ENCODE data around the gene GPATCH8.
"Not testable (repeated sequence)": the region's sequence is repeated elsewhere in the genome, so short reads cannot be mapped to it uniquely, and the experiment has no call there.

The GPATCH8 gene

GRCh38 chr17:44397479-44398440 lies 105.4 kb downstream of the GPATCH8 start:
- DNase-seq (ENCODE audit: low read depth in 2 of 2): no peak

- no peak for DNase-seq (ENCODE audit: low read depth in 2 of 2)
These were observed 106.3 kb downstream of the GPATCH8 start for GRCh38 chr17:44396946-44397345.

- no peak for DNase-seq (ENCODE audit: low read depth in 2 of 2)
These were observed 108.4 kb downstream of the GPATCH8 start for GRCh38 chr17:44394833-44395232.

- DNase-seq (ENCODE audit: low read depth in 2 of 2): not testable (repeated sequence)
These were observed 109.1 kb downstream of the GPATCH8 start for GRCh38 chr17:44394112-44394511.

GRCh38 chr17:44390250-44390870 lies 112.8 kb downstream of the GPATCH8 start:
- no peak for DNase-seq (ENCODE audit: low read depth in 2 of 2)

GRCh38 chr17:44389723-44390202 lies 113.4 kb downstream of the GPATCH8 start:
- DNase-seq (ENCODE audit: low read depth in 2 of 2): no peak

GRCh38 chr17:44389281-44389680 lies 113.9 kb downstream of the GPATCH8 start, which contains the start of gene ITGA2B:
Gene ITGA2B, minus strand, starts transcription at chr17:44389649. Its CDS starts 176 bp downstream, at chr17:44389473.
- no peak for DNase-seq (ENCODE audit: low read depth in 2 of 2)

GRCh38 chr17:44387804-44388203 lies 115.4 kb downstream of the GPATCH8 start:
- no peak for DNase-seq (ENCODE audit: low read depth in 2 of 2)

GRCh38 chr17:44386182-44386525 lies 117.1 kb downstream of the GPATCH8 start:
- DNase-seq (ENCODE audit: low read depth in 2 of 2): no peak

GRCh38 chr17:44385287-44386181 lies 117.7 kb downstream of the GPATCH8 start:
- DNase-seq (ENCODE audit: low read depth in 2 of 2): peak; percentile 69 to 82

GRCh38 chr17:44384823-44385286 lies 118.4 kb downstream of the GPATCH8 start:
- DNase-seq (ENCODE audit: low read depth in 2 of 2): no peak

GRCh38 chr17:44384281-44384822 lies 118.9 kb downstream of the GPATCH8 start:
- no peak for DNase-seq (ENCODE audit: low read depth in 2 of 2)

- no peak for DNase-seq (ENCODE audit: low read depth in 2 of 2)
These were observed 119.3 kb downstream of the GPATCH8 start for GRCh38 chr17:44383861-44384260.

- no peak for DNase-seq (ENCODE audit: low read depth in 2 of 2)
These were observed 119.8 kb downstream of the GPATCH8 start for GRCh38 chr17:44383363-44383762.

- no peak for DNase-seq (ENCODE audit: low read depth in 2 of 2)
These were observed 120.3 kb downstream of the GPATCH8 start for GRCh38 chr17:44382917-44383316.

- no peak for DNase-seq (ENCODE audit: low read depth in 2 of 2)
These were observed 121.3 kb downstream of the GPATCH8 start for GRCh38 chr17:44381810-44382305.

- no peak for DNase-seq (ENCODE audit: low read depth in 2 of 2)
These were observed 122.4 kb downstream of the GPATCH8 start for GRCh38 chr17:44380767-44381166.

- DNase-seq (ENCODE audit: low read depth in 2 of 2): no peak
These were observed 123.3 kb downstream of the GPATCH8 start for GRCh38 chr17:44379887-44380286.

- no peak for DNase-seq (ENCODE audit: low read depth in 2 of 2)
These were observed 125.0 kb downstream of the GPATCH8 start for GRCh38 chr17:44378171-44378705.

- DNase-seq (ENCODE audit: low read depth in 2 of 2): no peak
These were observed 126.4 kb downstream of the GPATCH8 start for GRCh38 chr17:44376779-44377178.

GRCh38 chr17:44376124-44376523 lies 127.1 kb downstream of the GPATCH8 start:
- DNase-seq (ENCODE audit: low read depth in 2 of 2): no peak

All from stimulated activated CD4-positive, alpha-beta T cell treated with anti-CD3 and anti-CD28 coated beads, Interleukin-12 subunit alpha, Interleukin-12 subunit beta, amount 100 ng/mL, for 24 hours (primary cell).